HG03196 (cell line): ENCODE measurements around the gene NFKBIB.

Source experiments
- ATAC-seq: cut with Tn5 transposase; IDR thresholded peaks from one replicate; pipeline ENCODE4 v1.9.1; 2021; ENCODE audit not compliant: unreplicated experiment

The NFKBIB gene

GRCh38 chr19:38904581-38905539 lies 5.1 kb downstream of the NFKBIB start:
- no peak for ATAC-seq

DNA sequence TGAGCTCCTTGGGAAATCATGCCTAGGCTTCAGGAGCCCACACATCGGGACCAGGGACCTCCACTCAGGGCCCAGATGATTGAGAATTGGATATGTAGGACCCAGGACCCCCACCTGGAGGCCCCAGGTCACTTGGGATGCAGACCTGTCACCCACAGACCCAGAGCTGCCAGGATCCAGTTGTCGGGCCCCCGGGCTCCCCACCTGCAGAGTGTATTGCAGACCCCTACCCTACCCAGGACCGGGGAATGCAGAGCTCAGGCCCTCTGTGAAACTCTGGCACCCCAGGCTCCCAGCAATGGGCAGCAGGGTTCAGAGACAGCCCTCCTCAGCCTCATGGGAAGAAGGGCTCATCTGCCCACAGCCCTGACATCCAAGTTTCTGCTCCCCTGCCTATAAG lies 5.9 kb downstream of the NFKBIB start:
- ATAC-seq = no peak

- no peak for ATAC-seq
Observed at GRCh38 chr19:38907227-38907626, 7.5 kb downstream of the NFKBIB start.

- no peak for ATAC-seq
Observed at GRCh38 chr19:38907670-38908069, 7.9 kb downstream of the NFKBIB start.

GRCh38 chr19:38908911-38909310 lies 9.1 kb downstream of the NFKBIB start:
- no peak for ATAC-seq

DNA sequence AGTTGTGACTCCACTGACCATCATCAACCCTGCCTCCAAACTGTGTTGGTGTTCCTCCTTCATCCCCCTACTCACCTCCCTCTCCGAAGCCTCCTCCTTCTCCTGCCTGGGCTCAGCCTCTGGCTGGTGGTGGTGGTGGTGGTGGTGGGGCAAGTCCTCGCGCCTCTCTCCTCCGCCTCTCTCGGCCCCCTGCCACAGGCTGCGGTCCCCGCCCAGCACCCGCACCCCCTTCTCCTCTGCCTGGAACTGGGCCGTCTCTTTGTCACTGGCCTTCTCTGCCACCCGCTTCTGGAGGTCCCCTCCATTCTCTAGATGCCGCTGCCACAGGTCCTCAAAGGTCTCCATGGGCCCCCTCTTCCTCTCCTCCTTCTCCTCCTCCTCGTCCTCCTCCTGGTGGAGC lies 10.7 kb downstream of the NFKBIB start:
- no peak for ATAC-seq

- ATAC-seq = no peak
Observed at GRCh38 chr19:38911388-38912001, 11.7 kb downstream of the NFKBIB start.

GRCh38 chr19:38912600-38913514 lies 13.1 kb downstream of the NFKBIB start:
- ATAC-seq = no peak

GRCh38 chr19:38913958-38914357 lies 14.2 kb downstream of the NFKBIB start:
- ATAC-seq = no peak

DNA sequence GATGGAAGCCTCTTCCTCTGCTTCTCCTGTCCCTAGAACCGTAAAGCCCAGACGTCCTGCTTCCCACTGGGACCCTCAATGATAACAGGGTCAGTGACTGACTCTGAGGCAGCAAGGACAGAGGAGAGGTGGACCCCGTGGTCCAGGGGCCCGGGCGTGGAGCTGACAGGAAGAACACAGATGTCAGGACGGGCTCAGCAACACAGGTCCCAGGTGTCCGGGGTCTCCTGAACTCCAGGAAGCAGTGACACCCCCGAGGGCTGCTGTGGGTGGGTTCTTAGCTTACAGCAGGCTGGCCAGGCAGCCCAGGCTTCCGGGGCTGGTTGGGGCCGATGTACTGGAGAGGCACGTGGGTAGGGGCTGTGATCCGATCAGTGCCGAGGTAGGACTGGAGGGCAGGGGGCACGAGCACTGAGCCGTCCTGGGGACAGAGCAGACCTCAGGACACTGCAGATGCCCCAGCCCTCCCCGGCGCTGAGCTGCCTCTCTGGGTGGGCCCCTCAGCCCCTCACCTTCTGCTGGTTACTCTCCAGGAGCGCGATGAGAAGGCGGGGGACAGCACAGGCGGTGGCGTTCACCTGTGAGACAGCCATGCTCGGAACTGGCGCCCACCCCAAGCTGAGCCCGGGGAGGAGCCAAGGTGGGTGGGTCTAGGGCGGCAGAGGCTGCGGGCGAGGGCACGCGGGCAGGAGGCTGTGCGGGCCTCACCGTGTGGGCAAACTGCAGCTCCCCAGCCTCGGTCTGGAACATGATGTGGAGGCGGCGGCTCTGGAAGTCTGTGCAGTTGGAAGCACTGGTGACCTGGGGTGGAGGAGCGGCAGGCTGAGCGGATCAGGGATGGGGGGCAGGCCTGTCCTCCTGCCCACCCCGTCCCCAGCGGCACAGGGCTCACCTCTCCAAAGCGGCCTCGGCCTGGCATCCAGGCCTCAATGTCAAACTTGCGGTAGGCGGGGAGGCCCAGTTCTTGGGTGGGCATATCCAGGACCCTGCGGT lies 15.9 kb downstream of the NFKBIB start:
- ATAC-seq = no peak

GRCh38 chr19:38917516-38917915 lies 17.7 kb downstream of the NFKBIB start:
- no peak for ATAC-seq

DNA sequence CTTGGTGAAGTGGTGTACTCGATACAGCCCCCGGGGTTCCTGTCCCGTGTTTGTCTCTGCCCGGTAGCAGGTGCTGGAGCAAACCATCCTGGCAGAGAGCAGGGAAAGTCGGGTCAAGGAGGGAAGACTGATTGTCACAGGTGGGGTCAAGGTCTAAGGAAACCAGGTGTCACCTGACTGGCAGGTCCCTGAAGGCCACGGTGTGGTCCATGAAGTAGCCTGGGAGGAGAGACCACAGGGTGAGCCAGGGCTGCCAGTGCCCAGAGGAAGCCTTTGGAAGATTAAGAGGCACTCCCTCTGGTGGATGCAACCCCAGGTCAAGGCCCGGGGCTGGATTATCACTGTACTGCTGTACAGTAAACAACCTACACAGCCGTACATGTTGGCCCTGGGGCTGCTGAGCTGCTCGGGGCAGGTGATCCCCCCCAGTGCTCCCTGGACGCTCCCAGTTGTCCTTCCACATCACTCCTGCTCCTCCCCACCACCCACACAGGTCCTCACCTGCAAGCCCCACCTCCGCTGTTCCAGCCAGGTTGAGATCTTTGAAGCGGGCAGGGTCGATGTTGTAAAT lies 18.2 kb downstream of the NFKBIB start:
- ATAC-seq = no peak

GRCh38 chr19:38918526-38918925 lies 18.8 kb downstream of the NFKBIB start:
- no peak for ATAC-seq

- no peak for ATAC-seq
Observed at GRCh38 chr19:38919837-38920601, 20.2 kb downstream of the NFKBIB start.

DNA sequence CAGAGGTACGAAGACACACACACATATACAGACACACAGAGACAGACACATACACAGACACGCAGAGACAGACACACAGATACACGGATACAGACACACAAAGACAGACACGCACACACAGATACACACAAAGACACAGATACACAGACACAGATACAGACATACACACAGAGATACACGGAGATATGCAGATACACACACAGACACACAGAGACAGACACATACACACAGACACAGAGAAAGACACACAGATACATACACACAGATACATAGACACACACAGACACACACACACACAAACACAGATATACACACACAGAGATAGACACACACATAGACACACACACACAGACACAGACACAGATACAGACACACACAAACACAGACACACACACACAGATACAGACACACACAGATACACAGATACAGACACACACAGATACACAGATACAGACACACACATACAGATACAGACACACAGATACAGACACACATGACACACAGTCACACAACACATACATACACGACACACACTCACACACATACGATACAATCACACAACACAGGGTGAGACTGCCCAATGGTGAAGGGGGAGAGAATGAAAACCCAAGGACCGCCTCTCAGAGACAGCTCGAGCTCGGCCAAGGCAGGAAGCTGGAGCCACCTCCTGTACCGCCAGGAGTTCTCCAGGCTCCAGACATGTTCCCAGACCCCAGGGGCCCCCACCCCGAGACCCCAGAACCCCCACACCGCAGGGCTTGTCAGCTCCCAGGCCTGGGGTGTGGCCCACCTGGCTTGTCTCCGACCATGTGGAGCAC lies 21.0 kb downstream of the NFKBIB start:
- no peak for ATAC-seq

DNA sequence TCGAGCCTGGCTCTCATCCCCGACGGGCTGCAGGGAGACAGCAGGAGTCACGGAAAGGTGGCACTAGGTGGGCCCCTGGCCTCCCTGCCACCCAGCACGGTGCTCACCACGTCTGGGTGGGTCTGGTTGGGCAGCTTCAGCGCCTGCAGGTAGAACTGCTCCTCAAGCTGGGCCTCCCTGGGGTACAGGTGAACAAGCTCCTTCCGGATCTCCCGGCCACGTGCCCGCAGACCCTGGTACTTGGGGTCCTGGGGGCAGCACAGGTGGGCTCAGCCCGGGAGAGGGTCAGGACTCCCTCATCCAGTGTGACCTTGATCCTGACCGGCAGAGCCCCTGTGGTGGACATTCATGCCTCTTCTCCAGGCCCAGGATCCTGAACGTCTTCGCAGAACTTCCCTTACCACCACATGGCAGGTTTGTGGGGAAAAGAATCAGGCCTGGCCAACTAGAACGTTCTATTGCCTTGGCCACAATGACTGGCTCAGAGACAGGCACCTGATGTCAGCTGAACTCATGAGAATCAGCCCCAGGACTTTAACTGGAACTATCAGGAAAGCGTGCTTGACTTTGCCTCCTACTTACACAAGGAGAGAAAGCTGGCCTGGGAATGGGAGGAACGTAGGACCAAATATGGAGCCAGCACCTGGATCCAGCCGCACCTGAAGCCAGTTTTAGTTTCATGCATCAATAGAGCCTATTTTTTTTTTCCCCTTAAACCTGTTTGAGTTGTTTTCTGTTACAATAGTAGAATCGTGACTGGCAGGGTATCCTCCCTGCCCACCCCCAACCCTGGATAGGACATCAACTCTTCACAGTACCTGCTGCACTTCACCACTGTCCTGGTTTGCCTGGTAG lies 21.9 kb downstream of the NFKBIB start:
- ATAC-seq = no peak

DNA sequence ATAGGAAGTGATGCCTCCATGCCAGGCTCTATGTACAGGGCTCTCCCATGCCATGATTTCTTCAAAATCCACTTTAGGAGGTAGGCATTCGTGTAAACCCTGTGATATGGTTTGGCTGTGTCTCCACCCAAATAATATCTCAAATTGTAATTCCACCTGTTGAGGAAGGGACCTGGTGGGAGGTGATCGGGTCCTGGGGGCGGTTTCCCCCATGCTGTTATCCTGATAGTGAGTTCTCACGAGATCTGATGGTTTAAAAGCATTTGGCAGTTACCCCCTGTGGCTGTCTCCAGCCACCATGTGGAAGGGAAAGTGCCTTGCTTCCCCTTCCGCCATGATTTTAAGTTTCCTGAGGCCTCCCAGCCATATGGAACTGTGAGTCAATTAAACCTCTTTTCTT lies 22.7 kb downstream of the NFKBIB start:
- no peak for ATAC-seq
